ENCODE data around the gene CASP3. TPM values are rescaled to one million over a fixed set of nuclear protein-coding genes. Genes with fewer than 3 reads are reported as not detected.

CASP3 gene
- total and polyA plus RNA-seq, 11 donors = 7.3 to 32.0 (median 15.8) TPM

DNA sequence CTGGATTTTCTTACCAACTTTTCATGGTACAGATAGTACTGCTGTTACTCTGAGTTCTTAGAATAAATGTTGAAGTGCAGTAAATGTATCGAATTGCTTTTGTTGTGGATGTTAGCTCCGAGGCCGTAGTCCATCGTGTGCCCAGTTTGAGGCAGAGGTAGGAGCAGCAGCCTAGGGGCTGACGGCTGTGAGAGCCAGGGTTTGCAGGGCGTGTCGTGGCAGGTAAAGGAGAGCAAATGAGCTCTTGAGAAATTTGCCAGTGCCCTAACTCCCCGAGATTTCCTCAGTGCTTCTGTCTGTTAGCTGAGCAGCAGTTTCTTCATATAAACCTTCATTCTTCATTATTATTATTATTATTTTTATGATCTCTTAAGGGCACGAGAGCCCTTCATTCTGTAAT lies 21.9 kb upstream of the CASP3 start:
- Histone ChIP-seq H3K9me3 (no peaks in the 10 kb centered on the region), H3K27me3 (no peaks in the 10 kb centered on the region), H3K4me3 (no peak overlapping the region), H3K36me3 (peaks cover 2 to 95% (median 71%) of the 10 kb centered on the region in 9 donors), H3K27ac (no peak overlapping the region), H3K4me1 (peaks cover 0 to 22% (median 0%) of the 10 kb centered on the region in 12 donors)
- TF ChIP-seq POLR2A (IDR thresholded peaks at IDR 0.05) = no peak
- TF ChIP-seq CTCF (IDR thresholded peaks at IDR 0.05) = no peak
- no peak for DNase-seq
- intact Hi-C loops (cut with DNase I) = no loop called here
- WGBS, 4 donors = 96 to 97% (median 96%) methylated on average over 9 of the region's 9 CpGs
- no peak for ATAC-seq

GRCh38 chr4:184669251-184669650 lies 20.0 kb upstream of the CASP3 start:
- WGBS, 4 donors = 78 to 84% (median 83%) methylated on average over 7 of the region's 7 CpGs
- Histone ChIP-seq H3K4me3 (no peak overlapping the region), H3K27ac (peak overlapping the region in 1 of 12 donors; percentile 73), H3K9me3 (no peaks in the 10 kb centered on the region), H3K4me1 (peaks cover 0 to 22% (median 0%) of the 10 kb centered on the region in 12 donors), H3K36me3 (peaks cover 2 to 91% (median 69%) of the 10 kb centered on the region in 9 donors), H3K27me3 (no peaks in the 10 kb centered on the region)
- DNase-seq = no peak
- intact Hi-C loops (cut with DNase I) = no loop called here
- TF ChIP-seq CTCF (IDR thresholded peaks at IDR 0.05) = no peak
- TF ChIP-seq POLR2A (IDR thresholded peaks at IDR 0.05) = no peak
- ATAC-seq = no peak

GRCh38 chr4:184668511-184669114 lies 19.4 kb upstream of the CASP3 start:
- Histone ChIP-seq H3K36me3 (peaks cover 1 to 91% (median 62%) of the 10 kb centered on the region in 9 donors), H3K4me1 (peaks cover 0 to 22% (median 0%) of the 10 kb centered on the region in 12 donors)
- intact Hi-C loops (cut with DNase I) = no loop called here

GRCh38 chr4:184668096-184668495 lies 18.8 kb upstream of the CASP3 start:
- 86 to 94% (median 92%) methylated on average over 9 of the region's 9 CpGs for WGBS, 4 donors
- Histone ChIP-seq H3K4me1 (peaks cover 0 to 22% (median 0%) of the 10 kb centered on the region in 12 donors), H3K36me3 (peaks cover 0 to 90% (median 60%) of the 10 kb centered on the region in 9 donors), H3K9me3 (no peaks in the 10 kb centered on the region), H3K27ac (peak overlapping the region in 1 of 12 donors; percentile 73), H3K27me3 (no peaks in the 10 kb centered on the region), H3K4me3 (no peak overlapping the region)
- no peak for DNase-seq
- intact Hi-C loops (cut with DNase I) = no loop called here
- TF ChIP-seq CTCF (IDR thresholded peaks at IDR 0.05) (no peak), POLR2A (IDR thresholded peaks at IDR 0.05) (no peak)
- ATAC-seq = no peak

More at GRCh38 chr4:184668511-184669114, 19.4 kb upstream of the CASP3 start:
- TF ChIP-seq POLR2A (IDR thresholded peaks at IDR 0.05) = no peak
- TF ChIP-seq CTCF (IDR thresholded peaks at IDR 0.05) = no peak
- Histone ChIP-seq H3K9me3 (no peaks in the 10 kb centered on the region), H3K27me3 (no peaks in the 10 kb centered on the region), H3K4me3 (no peak overlapping the region), H3K27ac (peak overlapping the region in 1 of 12 donors; percentile 73)
- 82 to 84% (median 83%) methylated on average over 9 of the region's 9 CpGs for WGBS, 4 donors
- ATAC-seq (peak in 1 of 4 donors; percentile 41), DNase-seq (no peak)
